ENCODE results near the gene C15orf61.

The C15orf61 gene

GRCh38 chr15:67515090-67515489 lies 5.8 kb upstream of the C15orf61 start:
- DNase-seq = no peak

GRCh38 chr15:67515557-67515956 lies 5.4 kb upstream of the C15orf61 start:
- no peak for DNase-seq

- peak; percentile 47 to 49 for DNase-seq
Observed at GRCh38 chr15:67520321-67521028, 456 bp upstream of the C15orf61 start.

GRCh38 chr15:67521783-67522568 lies 1.0 kb downstream of the C15orf61 start:
- peak in 1 of 2 donors; percentile 19 for DNase-seq

- no peak for DNase-seq
Observed at GRCh38 chr15:67523330-67523729, 2.4 kb downstream of the C15orf61 start.

- no peak for DNase-seq
Observed at GRCh38 chr15:67524235-67524634, 3.3 kb downstream of the C15orf61 start.

- DNase-seq = no peak
Observed at GRCh38 chr15:67528513-67528912, 7.6 kb downstream of the C15orf61 start.

GRCh38 chr15:67531379-67531914 lies 10.5 kb downstream of the C15orf61 start:
- DNase-seq = no peak

- DNase-seq = no peak
Observed at GRCh38 chr15:67533873-67534272, 12.9 kb downstream of the C15orf61 start.

GRCh38 chr15:67534360-67534759 lies 13.4 kb downstream of the C15orf61 start:
- no peak for DNase-seq

- DNase-seq = no peak
Observed at GRCh38 chr15:67537771-67538170, 16.8 kb downstream of the C15orf61 start.

- peak; percentile 68 to 86 for DNase-seq
Observed at GRCh38 chr15:67542420-67543347, 21.8 kb downstream of the C15orf61 start, which contains the start of gene MAP2K5. MAP2K5 (plus strand) TSS chr15:67542703; CDS start chr15:67543336, 633 bp downstream.

- DNase-seq = no peak
Observed at GRCh38 chr15:67543348-67543718, 22.4 kb downstream of the C15orf61 start.

GRCh38 chr15:67544475-67544874 lies 23.5 kb downstream of the C15orf61 start:
- DNase-seq = no peak

- DNase-seq = no peak
Observed at GRCh38 chr15:67545864-67546263, 24.9 kb downstream of the C15orf61 start.

GRCh38 chr15:67547064-67547463 lies 26.1 kb downstream of the C15orf61 start:
- no peak for DNase-seq

- no peak for DNase-seq
Observed at GRCh38 chr15:67547836-67548235, 26.9 kb downstream of the C15orf61 start.

GRCh38 chr15:67548236-67548852 lies 27.4 kb downstream of the C15orf61 start:
- no peak for DNase-seq

- DNase-seq = peak; percentile 12 to 14
Observed at GRCh38 chr15:67548862-67549651, 28.1 kb downstream of the C15orf61 start.

GRCh38 chr15:67549736-67550135 lies 28.8 kb downstream of the C15orf61 start:
- no peak for DNase-seq

GRCh38 chr15:67550522-67550921 lies 29.6 kb downstream of the C15orf61 start:
- peak; percentile 13 to 51 for DNase-seq
